HG03565 (cell line): ENCODE data around the gene AFF2.

Experiments used
- ATAC-seq: cut with Tn5 transposase; IDR thresholded peaks from one replicate; pipeline ENCODE4 v1.9.1; 2021; ENCODE audit warnings: mild to moderate bottlenecking, moderate library complexity; ENCODE audit not compliant: unreplicated experiment

AFF2 gene

DNA sequence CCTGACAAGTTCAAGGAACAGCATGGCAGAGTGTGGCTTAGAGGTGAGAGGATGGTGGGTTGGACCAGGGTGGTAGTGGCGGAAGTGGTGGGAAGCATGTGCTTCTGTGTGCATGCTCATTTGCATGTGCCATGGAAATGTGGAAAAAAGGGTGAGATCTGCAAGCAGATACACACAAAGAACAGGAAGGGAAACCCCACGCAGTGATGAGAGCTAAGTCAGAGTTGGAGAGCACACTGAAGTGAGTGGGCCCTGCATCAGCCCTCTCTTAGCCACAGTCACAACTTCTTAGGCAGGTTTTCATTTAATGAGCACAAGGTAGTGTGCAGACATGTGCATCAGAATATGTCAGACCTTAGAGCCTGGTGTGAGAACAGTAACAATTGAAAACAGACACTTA, 483.8 kb downstream of the AFF2 start:
- ATAC-seq, result no peak

DNA sequence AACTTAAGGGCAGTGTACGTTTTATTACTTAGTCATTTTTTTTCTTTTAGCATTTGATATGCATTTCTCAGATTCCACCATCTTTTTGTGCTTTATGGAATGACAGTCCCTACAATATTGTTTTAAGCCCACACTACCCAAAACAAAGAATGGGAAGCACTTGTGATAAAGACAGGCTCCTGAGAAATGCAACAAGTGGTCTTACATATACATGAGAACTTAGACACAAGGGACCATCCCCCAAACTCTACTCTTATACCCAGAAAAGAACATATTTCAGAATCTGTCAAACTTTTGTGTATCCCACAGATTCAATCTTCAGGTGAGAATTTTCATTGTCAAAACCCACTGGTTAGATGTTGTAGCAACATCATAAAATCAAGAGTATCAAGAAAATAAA, 491.1 kb downstream of the AFF2 start:
- no peak for ATAC-seq

DNA sequence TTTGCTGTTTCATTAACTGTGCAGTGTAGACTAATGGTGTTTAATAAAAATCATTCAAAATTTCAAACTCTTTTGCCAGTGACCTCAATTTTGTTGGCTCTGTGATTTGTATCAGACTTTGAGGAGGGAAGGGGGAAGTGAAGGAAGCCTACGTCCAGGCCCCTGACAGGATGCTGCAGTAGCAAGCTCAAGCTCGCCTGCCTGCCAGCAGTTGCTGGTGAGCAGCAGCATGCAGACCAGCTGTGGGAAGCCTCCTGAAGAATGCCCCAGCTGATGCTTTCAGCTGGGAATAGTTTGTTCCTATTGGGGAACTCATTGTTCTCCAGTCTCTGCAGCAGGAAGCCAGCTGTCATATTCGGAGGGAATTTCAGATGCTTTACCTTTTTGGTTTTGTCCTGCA, 495.2 kb downstream of the AFF2 start:
- ATAC-seq, result no peak

DNA sequence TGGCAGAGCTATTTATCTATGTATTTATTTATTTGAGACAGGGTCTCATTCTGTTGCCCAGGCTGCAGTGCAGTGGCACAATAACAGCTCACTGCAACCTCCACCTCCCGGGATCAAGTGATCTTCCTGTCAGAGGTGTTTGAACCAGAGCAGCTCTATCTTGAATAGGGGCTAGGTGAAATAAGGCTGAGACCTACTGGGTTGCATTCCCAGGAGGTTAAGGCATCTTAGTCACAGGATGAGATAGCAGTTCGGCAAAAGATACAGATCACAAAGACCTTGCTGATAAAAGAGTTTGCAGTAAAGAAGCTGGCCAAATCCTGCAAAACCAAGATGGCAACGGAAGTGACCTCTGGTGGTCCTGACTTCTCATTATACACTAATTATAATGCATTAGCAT, 501.9 kb downstream of the AFF2 start:
- no peak for ATAC-seq

DNA sequence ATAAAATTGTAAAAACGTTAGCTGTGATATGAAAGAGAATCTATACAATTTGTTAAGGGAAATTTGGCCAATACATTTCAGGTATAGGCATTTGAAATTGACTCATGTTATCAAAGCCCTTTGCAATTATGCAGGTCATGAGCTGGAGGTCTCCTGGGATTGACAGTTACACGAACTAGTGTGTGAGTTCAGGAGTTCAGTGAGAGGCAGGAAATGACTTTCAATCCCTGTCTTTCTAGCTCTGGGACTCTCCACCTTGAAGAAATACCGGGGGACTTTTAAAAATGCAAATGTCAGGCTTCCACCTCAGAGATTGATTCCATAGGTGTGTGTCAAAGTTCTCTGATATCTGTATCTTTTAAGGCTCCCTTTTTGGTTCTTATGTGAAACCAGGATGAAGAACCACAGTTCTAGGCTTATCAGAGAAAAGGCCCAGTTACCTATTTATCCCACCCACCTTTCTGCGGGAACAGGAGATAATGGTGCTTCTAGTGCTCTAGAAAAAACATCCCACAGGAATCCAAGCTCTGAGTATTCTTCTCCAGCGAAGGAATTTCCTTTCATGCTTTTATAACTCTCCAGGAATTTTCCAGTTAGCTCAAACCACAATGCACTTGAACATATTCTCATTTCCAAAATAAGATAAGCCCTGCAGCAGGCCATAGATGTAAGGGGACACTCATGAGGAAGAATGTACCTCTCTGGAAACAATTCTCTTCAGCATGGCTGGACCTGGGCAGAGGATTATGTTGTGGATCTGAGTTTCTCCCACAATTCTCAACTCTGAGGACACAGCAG, 503.6 kb downstream of the AFF2 start:
- peak; percentile 62 for ATAC-seq

DNA sequence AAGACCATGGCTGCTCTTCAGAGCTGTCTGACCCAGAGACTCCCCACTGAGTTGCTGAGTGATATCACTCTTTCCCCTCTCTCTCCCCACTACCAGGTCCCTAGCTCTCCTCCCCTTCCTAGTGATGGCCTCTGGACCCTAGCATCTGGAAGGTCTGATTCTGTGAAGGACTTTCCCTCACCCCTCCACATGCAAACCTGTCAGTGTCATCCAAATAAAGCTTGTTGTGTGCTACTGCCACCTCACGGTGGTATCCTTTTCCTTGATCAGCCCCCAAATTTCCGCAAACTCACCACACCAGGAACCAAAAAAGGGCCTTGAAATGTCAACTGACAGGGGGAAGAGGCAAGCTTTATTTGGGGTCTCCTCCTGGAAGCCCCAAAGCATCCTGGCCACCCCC, 504.5 kb downstream of the AFF2 start:
- ATAC-seq, result no peak

DNA sequence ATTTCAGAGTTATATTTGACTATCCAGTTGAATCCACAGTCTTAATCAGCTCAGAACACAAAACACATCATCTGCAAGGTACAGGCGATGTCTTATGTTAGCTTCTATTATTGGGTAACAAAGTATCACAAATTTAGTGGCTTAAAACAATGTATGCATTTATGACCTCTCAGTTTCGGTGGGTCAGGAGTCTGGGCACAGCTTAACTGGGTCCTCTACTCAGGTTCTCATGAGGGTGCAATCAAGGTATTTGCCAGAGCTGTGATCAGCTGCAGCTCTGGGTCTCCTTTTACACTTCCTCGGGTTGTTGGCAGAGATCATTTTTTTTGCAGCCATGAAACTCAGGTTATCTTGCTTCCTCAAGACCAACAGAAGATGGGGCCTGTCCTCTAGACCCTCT, 505.8 kb downstream of the AFF2 start:
- no peak for ATAC-seq

DNA sequence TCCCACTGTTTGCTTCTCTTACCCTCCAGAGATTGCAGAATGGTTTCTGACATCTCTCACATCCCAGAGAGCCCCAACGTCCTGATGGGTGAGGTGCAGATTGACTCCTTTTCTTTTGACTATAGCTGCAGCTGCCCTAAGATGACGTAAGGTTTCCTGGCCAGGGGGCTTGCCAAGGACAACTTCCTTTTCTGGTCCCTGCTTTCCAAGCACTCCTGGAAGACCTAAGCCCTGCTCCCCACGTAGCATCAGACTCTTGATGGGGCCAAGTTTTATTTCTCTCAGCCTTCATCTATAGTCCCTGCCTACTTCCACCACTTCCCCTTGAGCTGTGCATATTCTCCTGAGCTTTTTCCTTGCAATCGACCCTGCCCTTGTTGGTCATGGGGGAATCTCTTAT, 507.0 kb downstream of the AFF2 start:
- ATAC-seq, result no peak

DNA sequence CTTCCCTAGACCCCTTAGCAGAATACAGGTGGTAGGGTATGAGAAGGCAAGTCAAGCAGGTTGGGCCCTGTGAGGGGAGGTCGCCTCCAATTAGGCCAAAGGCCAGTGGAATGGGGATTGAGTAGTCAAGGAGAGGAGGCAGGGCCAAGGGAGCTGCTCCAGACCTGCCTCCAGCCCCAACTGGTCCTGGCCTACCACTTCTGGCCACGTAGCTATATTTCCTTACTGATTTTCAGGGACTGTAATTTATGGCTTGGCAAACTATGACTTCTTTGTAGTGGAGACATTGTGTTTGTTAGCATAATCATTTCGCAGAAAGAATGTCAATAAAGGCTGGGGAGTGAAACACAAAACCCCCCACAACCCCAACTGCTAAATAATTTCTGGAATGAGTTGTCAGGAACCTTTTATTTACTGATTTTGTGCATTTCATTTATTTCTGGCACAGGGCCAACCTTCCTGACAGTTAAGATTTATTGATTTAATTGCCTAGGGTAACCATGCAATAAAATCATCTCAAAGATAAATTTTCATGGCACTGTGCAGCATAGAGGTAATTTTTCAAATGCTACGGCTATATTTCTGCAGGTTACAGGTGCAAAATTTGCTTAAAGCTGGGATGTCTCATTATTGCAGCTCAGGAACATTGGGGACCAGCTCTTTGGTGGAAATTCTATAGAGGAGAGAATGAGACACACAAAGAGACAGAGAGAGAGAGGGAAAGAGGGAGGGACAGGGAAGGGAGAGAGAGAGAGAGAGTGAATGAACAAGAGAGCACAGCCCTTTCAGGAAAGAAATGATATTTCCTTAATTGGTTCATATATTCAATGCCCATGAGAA, 509.8 kb downstream of the AFF2 start:
- ATAC-seq, result no peak

DNA sequence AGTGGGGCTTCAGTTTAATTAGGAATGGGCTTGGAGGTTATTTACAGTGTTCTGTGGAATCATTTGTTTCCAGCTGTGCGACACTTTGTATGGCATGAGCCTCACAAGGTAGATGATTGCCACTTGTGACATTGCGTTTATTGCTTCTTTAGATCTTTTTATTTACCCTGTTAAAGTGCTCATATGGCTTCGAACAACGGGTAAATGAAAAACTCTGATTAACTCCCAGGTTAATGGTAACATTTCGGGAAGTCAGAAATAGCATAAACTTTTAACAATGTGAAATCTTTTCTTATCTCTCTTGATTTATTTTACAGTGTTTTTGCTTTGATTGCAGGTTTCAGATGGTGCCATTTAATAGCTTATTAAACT, 510.4 kb downstream of the AFF2 start:
- ATAC-seq, result no peak

DNA sequence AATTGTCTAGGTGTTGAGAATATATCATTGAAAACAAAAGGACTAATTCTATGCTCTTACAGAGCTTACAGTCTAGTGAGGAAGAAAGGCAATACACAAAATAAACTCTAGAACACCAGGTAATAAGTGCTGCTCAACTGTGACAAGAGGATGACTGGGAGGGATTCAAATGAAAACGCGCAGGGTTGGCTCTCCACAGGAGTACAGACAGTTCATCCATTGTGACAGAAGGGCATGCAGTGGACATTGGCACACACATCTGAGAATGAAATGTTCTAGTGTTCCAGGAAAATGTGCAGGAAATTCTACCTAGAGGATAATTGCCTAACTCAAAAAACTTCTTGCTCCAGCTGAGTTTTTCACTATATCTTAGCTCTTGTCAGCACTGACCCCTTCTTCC, 512.7 kb downstream of the AFF2 start:
- no peak for ATAC-seq

DNA sequence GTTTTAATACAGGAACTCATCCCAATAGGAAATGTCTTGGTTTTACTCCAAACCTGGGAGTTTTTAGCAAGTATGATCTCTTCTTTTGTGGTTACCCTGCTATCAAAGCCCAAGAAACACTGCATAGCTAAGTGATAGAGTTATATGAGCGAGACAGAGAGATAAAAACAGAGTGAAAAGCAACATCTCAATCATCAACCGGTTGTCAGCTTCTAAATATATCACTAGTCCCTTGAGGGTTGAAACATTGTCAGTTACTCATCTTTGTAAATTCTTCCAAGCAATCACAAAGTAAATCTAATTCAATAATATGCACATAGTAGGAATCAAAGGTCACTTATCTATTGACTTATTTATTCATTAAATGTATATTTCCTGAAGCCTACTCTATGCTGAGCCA, 520.7 kb downstream of the AFF2 start:
- ATAC-seq, result no peak

DNA sequence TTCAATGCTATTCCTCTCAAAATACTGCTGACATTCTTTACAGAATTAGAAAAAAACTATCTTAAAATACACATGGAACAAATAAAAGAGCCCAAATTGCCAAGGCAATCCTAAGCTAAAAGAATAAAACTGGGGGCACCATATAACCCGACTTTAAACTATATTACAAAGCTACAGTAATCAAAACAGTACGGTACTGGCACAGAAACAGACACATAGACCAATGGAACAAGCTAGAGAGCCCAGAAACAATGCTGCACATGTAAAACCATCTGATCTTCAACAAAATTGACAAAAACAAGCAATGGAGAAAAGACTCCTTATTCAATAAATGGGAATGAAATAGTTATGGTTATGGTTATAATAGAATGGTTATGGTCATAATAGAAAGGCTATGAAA, 522.1 kb downstream of the AFF2 start:
- no peak for ATAC-seq

DNA sequence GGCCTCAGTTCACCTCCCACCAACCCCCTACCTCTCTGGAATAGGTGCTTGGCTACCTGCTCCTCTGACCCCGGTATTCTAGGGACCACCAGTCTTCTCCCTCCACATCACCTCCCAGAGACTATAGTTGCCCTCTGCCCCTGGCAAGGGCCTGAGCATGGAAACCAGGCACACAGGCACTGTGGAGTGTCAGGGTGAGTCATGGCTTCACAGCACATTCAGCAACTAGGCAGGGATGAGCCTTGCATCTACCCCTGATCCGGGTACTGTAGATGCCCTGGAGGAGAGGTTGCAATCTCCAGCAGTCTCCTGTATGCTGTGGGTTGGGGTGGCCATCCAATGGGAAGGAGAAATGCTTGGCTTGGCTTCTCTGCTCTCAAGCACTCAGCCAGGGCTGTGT, 532.0 kb downstream of the AFF2 start:
- no peak for ATAC-seq

DNA sequence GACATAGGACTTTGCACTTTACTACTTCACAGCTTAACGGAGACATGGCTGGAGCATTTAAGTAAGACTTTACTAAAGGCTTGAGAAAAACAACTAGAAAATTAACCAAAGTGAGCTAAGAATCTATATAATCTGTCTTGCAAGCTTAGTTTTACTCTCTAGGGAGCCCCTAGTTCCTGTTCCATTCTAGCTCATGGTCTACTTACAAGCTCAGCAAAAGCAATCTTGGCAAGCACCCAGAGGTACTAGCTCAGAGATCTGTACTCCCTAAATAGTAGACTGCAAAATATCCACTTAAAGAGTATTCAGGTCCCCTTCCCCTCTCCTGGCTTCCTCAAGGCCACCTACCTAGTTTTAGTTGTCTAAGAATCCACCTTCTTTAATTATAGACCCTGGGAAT, 535.7 kb downstream of the AFF2 start:
- ATAC-seq, result no peak

DNA sequence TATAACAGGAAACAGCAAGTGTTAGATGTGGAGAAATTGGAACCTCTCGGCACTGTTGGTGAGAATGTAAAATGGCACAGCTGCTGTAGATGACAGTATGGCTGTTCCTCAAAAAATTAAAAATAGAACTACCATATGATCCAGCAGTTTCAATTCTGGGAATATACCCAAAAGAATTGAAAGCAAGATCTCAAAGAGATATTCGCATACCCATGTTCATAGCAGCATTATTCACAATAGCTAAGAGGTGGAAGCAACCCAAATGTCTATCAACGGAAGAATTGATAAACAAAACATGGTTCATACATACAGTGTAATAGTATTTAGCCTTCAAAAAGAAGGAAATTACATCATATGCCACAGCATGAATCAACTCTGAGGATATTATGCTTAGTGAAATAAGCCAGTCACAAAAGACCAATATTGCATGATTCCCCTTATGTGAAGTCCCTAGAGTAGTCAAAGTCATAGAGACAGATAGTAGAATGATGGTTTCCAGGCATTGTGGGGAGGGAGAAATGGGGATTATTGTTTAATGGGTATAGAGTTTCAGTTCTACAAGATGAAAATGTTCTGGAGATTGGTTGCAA, 537.0 kb downstream of the AFF2 start:
- no peak for ATAC-seq

DNA sequence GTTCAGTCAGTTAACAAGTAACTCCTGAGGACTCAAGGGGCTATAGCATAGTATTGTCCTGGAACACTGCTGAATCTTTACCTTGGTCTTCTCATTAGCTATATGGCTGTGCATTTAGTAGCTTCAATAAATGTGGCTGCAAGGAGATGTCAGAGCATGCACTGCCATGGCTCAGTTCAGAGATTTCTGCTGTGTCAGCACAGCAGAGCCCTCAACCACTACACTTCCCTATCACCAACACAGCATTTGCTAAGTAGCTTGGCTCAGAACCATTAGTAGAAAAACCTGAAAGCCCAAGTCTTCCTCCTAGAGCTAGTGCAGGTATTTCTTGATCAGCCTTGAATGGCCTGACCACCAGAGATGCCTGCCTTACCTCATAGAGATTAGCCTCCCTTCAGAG, 538.6 kb downstream of the AFF2 start:
- no peak for ATAC-seq

DNA sequence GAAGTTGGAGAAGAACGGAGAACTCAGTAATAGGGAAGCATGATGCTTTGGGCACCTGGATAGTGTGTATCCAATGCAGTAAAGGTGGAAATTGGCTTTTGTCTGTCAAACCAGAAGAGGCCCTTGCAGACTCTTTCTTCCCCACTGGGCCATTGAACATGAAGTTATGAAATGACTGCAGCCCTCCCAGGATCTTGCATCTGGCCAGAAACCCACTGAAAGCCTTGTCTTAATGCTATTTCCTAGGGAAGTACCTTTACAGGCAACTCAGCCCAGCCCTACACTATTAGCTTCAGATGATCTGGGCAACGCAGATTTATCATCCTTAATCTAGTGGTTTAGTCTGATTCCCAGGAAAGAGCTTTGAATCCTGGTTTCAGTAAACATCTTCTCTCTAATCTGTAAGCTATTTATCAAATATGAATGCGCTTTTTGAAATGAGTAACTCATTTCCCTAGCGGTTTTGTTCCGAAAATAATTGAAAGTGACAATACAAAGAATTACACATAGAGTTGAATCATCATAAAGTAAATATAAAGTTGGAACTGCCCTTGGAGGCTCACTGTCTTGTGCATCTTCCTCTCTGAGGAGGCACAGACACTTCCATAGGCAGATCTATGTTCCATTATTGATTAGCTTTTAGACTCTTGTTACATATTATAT, 540.6 kb downstream of the AFF2 start:
- no peak for ATAC-seq

DNA sequence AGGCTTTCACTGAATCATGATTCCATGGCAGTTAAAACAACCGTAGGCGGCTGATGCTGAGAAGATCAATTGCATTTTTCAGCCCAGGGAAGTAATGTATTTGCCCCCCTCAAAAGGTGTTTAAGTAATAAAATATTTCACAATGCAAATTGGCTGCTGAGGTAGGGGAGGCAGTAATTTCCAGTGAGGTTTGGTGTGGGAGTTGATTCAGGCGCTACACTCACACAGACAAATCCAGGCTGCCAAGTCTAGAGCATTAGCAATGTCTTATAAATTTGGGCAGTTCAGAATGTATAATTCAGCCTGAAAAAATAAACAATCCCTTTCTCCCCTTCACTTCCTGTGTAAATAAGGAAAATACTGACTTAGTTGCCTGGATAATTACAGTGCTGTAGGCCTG, 543.0 kb downstream of the AFF2 start:
- ATAC-seq, result no peak

DNA sequence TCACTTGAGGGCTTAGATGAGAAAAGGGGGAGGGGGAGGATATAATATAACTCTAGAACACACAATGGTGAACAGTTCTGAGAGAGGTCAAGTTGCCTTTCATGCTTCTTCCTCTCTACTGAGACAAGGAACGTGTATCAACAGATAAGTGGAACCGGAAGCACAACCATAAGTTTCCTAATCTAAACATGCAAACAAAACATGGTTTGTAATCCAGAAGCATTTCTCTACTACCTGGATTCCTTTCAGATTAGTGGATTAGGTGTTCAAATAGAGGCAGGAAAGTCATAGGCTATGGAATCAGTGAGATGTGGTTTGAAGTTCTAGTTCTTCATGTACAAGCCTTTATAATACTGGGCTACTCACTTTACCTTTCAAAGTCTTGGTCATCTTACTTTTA, 544.1 kb downstream of the AFF2 start:
- no peak for ATAC-seq

DNA sequence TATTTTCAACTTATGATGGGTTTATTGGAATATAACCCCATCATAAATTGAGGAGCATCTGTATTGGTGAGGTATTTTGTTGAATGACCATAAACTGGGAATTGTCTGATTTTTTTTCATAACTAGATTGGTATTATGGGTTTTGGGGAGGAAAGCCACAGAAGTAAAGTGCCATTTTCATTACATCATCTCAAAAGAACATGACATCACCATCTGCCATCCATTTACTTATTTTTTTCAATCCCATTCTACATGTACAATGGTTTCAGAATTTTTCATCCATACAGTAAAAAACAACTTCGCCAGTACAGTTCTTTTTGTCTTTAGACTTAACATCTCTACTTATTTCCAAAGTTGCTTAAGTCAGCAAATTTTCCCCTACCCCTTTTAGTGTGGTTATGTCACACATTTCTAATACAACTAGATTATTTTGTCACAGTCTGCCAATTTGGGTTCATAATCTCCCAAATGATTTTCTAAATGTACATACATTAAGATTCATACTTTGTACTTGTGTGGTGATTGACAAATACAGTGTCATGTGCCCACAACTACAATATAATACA, 545.3 kb downstream of the AFF2 start:
- no peak for ATAC-seq
